Gastrocnemius medialis (tissue), 4 donors: ENCODE results near the gene GALNS.

ENCODE experiments used
- CTCF ChIP-seq, 5 experiments: fragments of 450-650 bp in 3 of 5; fragments of 200-600 bp in 2 of 5; sonication (generic) in 2 of 5; IDR thresholded peaks in 4 of 5; conservative IDR thresholded peaks in 1 of 5; 1 replicate in 4 of 5; 2 replicates in 1 of 5; pipeline ENCODE4 v1.5.1; 2016 to 2019; ENCODE audit warnings: antibody characterized with exemption in 5 of 5, mild to moderate bottlenecking in 3 of 5, moderate library complexity in 3 of 5
- POLR2A ChIP-seq, 2 donors: fragments of 450-650 bp; IDR thresholded peaks; one replicate each; pipeline ENCODE4 v1.6.1; 2017; ENCODE audit warnings: antibody characterized with exemption in 2 of 2, mild to moderate bottlenecking in 2 of 2, moderate library complexity in 2 of 2

DNA sequence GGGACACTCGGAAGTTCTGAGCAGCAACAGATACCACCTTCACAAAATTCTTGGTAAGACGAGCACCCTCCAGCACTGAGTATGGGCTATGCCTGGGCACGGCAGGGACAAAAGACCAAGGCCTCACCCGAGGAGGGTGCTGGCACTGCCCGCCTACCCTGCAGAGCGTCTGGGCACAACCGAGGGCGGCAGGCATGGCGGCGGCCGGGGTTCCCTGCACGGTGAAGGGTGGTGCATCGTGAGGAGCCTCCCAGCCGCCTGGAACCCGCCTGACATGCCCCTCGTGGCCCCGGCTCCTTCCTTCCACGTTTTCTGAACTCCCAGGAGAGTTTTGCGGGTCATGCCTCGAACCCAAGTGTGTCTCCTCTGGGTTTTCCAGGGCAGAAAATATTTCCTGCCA lies 18.9 kb downstream of the GALNS start:
- TF ChIP-seq POLR2A (IDR thresholded peaks at IDR 0.05) (no peak), CTCF (IDR thresholded peaks at IDR 0.05 in 4 of 5, conservative IDR thresholded peaks at IDR 0.05 in 1 of 5) (no peak)
